HG03342 (cell line): ENCODE data around the gene IGFBP7.
"Not testable (repeated sequence)": the region's sequence is repeated elsewhere in the genome, so short reads cannot be mapped to it uniquely, and the experiment has no call there.

Experiments
- ATAC-seq: cut with Tn5 transposase; IDR thresholded peaks from one replicate; pipeline ENCODE4 v1.9.1; 2021; ENCODE audit warnings: mild to moderate bottlenecking, moderate library complexity; ENCODE audit not compliant: unreplicated experiment

The IGFBP7 gene

DNA sequence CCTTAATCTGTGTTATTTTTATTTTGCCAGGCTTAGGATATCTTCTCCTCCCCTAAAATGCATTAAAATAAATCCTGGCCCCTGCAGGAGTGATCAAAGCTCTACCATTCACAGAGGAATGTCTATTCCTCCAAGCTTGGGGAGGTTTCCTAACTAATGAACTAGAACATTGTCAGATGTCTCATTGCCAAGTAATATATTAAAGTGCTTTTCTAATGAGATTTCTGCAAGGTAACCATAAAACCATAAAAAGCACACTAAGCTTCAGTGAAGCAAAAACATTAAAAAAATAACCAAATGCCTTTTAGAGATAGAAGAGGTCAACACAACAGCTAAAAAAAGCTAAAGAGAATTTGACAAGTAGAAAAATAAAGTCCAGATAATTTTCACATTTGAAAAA is 34.8 kb downstream of the IGFBP7 start:
- no peak for ATAC-seq

DNA sequence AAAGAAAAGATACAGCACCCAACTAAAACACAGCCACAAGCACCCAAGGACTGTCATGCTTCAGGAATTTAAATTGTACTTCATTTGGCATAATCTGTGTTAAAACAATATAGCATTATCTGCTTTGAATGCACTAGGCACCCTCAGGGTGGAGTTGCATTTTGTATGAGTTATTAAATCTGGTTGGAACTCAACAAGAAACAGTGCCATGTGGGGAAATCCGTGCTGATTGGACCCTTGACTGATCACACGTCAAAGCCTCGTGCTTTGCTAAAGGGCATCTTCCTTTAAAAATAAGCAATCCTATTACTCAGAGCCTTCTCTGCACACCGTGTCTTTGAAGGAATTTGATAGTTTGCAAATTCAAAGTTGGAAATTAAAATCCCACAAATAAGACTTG is 35.4 kb downstream of the IGFBP7 start:
- no peak for ATAC-seq

DNA sequence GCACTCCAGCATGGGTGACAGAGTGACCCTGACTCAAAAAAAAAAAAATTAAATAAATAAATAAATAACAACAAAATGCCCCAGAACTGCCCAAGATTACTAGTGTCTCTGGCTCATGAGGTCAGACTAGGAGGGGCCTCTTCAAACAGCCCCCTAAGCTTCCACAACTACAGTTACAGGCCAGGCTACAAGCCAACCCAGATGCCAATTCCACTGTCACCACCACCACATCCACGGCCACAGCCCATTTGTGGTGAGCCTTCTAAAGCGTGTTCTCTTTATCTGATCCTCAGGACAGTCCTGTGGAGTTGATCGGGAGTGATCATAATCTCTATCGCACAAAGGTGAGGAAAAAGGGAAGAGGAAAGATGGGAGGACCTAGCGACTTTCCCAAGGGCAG is 36.6 kb downstream of the IGFBP7 start:
- no peak for ATAC-seq

DNA sequence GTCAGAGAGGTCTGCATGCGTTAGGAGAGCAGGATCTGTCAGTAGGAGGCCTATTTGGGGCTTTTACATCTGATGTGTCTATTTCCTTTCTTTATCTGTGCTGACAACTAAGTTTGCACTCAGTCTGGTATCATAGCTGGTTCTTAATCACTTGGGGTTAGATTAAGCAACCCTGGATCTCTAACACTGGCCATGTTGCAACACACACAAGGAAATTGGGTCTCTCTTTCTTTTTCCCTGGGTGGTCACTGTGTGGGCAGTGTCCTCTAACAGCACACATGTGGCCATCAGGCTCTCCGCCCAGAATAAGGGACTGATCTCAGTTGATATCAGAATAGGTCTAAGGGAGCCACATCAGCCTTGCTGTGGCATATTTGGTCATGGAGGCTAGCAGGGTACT is 38.9 kb downstream of the IGFBP7 start:
- ATAC-seq = no peak

DNA sequence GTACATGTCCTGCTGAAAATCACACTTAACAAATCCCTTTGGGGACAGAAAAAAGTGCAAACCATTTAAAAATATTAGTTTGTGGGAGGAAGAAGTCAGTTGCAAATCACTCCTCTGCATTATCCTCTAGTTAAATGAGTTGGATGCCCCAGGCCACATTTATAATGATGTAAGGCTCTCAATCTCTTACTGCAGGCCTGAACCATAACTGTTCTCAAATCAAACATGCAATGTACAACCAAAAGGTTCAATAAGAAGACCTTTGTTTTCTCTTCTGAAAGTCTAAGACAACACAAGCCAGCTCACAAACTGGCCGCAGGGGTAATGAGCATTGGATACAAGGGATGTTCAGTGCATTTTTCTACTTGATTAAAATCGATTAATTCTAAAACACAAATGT is 39.7 kb downstream of the IGFBP7 start:
- no peak for ATAC-seq

DNA sequence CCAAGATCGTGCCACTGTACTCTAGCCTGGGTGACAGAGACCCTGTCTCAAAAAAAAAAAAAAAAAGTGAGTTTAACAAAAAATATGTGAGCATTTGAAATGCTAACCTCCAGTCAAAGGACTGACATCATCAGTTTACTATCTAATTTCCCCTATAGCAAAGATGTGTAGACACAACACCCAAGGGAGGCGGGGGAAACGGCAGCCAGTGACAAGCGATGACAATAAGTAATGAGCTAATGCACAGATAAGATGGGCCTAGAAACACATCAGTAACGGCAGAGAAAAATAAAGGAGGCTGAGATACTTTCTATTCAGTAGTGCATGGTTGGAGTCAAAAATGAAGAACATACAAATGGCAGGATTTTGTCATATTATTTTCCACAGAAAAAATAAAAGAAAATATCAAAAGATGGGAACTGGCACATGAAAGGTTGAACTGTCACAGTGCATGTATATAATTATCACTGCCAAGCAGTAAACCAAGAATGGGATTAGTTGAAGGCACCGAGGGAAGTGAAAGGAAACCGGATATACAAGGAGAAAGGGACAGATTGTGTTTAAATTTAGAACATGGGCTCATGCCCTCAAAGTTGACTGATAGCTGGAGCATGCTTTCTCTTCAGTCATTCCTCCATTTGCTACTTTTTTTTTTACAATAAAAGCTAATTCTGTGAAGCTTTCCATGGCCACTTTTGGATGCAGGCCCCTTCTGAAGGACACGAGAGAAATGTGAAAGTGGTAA is 41.8 kb downstream of the IGFBP7 start:
- no peak for ATAC-seq

DNA sequence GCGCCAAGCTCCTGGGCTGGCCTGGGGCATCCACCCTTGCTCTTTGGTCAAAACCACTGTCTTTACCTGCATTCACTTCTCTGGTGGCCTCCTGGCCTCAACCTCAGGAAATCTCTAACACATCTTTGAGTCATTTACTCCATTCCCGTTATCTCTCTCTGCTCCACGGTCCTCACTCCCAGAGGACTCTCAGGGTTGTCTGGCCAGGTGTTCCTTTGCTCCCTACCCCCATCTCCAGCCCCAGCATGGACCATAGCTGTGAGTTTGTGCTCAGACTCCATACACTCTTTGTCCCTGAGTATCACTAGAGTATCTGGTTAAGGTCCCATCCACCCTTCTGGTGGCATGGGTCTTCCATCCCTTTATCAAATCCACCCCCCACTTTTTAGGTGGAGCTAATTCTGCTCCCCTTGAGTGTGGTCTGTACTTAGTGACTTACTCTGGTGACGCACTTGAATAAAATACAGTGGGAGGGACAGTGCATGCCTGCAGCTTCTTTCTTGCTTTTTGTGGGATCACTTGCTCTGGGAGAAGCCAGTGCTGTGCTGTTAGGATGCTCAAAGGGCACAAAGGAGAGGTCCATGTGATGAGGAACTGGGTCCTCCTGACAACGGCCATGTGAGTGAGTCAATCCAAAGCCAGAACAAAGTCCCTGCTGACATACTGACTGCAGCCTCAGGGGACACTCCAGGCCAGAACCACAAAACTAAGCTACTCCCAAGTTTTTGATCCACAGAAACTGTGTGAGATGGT is 44.3 kb downstream of the IGFBP7 start:
- no peak for ATAC-seq

DNA sequence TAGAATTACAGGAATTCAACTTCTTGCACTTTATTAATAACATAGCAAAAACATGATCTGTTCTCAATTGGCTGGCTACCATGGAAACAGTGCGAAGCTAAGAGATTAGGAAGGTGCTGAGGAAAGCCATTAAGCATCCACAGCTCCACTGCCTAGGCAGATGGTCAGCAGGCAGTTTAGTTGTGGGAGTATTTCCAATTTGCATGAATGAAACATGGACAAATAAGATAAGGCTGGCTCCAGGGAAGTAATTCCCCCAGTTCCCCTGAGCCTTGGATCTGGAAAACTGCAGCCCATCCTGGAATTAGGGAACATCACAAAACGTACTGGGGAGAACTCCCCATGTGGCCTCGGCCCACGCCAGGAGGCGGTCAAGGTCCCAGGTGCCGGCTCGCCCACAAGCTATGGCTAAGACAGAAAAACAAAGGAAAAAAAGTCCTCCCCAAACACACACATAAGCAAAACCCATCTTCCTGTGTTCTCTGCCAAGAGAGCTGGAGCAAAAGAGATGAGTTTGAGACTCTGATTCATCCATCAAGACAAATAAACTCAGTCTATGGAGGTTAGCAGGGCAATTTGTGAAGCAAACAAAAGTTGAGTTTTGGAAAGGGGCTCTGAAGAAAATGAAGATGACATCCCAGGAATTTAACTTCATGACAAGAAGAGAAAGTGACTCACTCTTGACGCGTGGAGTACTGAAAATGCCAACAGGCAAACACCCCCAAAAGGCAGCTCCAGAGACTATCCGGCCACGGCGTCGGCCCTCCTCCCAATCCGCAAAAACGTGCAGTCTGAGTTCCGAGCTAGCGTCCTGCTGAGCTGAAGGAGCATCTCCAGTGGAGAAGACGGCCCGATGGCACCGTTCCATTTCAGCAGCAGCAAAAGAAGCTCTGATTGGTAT is 45.1 kb downstream of the IGFBP7 start:
- no peak for ATAC-seq

DNA sequence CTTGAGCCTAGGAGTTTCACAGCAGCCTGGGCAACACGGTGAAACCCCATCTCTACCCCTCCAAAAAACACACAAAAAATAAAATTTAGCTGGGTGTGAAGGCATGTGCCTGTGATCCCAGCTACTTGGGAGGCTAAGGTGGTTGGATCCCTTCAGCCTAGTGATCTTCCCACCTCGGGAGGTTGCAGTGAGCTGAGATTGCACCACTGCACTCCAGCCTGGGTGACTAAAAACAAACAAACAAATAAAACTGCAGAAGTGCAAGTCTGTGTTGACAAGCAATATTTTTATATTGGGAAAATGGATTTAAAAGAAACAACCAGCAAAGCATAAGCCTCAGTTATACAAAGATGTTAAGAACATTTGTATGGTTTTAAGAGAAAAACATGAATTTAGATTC is 46.1 kb downstream of the IGFBP7 start:
- ATAC-seq = no peak

DNA sequence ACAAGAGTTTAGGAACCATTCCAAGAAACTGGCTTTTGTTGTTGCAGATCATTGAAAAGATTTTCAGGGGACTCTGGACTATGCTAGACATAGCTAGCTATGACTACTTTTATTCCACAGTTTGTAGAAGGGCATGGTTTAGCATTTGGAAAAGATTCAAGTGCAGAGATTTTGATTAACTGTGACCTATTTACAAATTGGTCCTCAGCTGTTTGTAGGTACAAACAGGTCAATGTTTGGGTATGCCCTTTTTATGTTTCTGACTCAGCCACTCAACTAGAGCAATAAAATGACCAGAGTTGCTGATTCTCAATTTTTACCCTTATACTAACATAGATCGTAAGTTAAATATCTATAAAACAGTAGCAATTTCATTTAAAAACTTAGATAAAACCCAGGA is 46.7 kb downstream of the IGFBP7 start:
- no peak for ATAC-seq

DNA sequence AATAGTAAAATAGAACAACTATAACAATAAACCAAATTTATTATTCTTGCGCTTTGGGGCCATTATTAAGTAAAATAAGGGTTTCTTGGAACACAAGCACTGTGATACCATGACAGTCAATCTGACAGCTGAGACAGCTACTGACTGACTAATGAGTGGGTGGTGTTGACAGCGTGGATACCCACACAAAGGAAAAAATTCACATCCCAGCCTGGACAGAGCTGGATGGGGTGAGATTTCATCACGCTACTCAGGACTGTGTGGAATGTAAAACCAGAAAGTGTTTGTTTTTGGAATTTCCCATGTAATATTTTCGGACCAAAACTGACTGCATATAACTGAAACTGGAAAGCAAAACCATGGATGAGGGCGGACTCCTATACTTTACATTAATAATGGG is 48.8 kb downstream of the IGFBP7 start:
- no peak for ATAC-seq

DNA sequence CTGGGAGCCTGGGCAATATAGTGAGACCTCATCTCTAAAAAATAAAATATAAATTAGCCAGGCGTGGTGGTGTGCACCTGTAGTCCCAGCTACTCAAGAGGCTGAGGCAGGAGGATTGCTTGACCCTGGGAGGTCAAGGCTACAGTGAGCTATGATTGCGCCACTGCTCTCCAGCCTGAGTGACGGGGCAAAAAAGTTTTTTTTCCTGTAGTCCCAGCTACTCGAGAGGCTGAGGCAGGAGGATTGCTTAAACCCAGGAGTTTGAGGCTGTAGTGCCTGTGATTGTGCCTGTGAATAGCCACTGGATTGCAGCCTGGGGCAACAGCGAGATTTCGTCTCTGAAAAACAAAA is 49.5 kb downstream of the IGFBP7 start:
- not testable (repeated sequence) for ATAC-seq

DNA sequence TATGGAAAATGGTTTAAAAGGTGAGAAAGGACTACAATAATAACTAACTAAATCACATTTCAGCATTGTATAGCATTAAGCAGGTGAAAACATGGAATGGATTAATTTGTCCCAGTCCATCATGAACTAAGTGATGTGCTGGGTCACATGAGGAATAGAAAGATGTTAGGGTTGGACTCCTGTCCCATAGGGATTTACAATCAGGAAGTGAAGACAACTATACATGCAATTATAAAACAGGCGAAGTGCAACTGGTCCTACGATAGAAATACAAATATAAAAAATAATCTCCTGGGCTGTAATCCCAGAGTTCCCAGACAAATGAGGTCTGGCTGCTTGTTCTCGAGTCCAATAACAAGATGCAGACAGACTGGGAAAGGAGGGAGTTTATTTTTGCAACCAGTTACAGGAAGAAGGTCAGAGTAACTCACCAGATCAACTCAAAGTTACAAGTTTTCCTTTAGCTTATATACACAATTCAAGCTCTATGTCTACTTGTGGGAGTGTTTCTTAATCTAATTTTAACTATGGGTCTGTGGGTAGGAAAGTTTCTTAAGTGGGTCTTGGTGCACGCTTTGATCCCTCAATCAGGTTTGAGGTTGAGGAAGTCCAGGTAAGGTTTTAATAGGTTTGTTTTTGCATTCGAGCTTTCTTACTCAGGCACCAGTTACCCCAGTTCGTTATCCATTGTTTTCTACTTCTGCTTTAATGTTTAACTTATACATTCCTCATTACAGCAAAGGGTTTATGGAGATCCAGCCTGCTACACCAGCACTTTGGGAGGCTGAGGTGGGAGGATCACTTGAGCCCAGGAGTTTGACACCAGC is 50.1 kb downstream of the IGFBP7 start:
- no peak for ATAC-seq

DNA sequence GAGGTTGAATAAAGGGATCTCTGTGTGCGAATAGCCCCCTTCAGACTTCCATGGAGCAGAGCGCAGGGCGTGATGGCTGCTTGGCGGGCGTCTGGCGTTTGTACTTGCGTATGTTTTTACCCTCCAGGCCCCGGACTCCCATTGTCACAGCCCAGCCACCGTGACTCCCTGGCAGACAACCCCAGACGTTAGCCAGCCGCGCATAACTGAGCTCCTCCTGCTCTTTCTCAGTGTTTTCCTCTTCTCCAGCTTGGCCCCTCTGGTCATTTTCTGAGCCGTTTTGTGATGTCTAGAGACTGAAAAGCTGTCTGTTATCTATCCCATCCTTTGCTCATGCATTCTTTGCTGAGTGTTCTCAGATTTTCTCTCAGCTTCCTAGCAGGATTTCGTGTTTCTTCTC is 54.3 kb downstream of the IGFBP7 start:
- ATAC-seq = no peak

DNA sequence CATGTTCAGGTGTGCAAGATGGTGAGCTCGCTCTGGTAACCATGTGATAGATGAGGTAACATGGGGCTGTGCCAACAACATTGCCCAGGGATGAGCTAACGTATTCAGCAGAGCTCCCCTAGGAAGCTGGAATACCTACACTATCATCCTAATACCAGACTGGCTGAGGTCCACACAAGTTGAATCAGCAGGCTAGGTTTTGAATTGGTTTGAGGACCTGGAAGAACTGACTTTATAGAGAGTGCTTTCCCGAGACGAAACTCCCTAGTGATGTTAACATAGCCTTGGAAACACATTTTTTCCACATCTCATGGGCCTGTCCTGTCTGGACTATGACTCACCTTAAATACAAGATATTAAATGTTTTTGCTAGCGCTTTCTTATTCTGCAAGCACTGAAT is 56.7 kb downstream of the IGFBP7 start:
- ATAC-seq = no peak

DNA sequence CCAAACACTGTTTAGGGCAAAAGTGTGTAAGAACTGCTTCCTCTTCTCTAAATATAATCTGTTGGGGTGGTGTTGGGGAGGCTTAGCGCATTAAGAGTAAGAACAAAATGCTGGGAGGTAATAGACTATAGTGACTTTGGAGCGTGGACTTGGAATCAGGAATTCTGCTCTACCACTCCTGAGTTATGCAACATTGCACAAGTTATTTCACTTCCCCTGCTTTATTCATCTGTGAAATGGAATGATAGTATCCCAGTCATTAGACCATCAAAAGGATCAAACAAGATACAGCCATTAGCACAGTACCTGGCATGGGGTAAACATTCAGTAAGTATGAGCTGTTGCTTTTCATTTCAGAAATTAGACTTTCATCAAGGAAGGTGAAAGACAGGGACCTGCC is 58.7 kb downstream of the IGFBP7 start:
- ATAC-seq = no peak

DNA sequence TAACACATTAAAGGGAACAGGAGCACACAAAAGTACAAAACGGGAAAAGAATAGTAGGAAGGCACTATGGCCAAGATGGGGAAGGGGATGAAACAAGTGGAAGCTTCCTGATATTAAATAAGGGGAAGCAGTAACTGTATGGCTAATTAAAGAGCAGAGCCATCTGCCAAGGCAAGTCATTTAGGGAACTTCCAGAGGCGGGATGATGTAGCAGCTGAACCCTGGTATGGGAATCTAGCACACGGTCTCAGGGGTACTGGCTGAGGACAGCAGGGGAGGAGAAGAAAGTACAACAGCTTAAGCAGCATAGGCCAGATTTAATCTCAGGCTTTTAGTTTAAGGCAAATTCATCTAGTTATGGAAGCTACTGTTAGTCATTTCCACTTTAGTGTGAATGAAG is 59.1 kb downstream of the IGFBP7 start:
- ATAC-seq = no peak

DNA sequence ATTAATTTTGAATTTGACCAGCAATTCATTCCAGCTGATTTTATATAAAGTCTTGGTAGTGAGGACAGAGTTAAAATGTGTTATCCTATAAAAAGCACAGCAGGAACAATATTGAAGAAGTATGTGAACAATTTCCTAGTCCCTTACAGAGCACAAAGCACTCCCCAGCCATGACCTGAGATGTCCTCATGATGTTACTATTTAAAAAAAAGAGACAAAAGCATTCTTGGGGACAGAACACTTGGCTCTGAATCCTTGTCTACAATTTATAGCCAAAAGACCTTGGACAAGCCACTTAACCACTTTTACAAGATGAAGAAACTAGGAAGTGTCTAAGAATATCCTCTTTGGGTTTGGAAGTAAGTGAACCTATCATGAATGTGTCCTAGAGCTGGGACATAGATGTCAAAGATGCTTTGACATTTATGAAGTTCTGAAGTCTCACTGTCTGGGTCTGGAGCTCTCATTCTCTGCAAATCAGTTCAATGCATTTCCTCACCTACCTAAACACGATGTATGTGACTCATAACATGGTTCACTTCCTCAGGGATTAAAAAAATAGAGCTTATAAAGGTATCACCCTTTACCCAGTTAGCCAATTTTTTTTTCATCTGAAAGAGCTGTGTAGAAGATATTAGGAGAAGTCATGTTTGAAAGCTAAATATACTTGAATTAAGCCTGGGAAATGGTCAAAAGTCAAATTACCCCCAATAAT is 61.4 kb downstream of the IGFBP7 start:
- no peak for ATAC-seq

DNA sequence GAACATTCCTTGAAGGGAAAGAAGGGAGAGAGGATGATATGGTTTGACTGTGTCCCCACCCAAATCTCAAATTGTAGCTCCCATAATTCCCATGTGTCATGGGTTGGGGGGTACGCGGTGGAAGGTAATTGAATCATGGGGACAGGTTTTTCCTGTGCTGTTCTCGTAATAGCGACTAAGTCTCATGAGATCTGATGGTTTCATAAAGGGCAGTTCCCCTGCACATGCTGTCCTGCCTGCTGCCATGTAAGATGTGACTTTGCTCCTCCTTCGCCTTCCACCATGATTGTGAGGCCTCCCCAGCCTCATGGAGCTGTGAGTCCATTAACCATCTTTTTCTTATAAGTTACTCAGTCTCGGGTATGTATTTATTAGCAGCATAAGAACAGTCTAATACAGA is 63.1 kb downstream of the IGFBP7 start:
- not testable (repeated sequence) for ATAC-seq

DNA sequence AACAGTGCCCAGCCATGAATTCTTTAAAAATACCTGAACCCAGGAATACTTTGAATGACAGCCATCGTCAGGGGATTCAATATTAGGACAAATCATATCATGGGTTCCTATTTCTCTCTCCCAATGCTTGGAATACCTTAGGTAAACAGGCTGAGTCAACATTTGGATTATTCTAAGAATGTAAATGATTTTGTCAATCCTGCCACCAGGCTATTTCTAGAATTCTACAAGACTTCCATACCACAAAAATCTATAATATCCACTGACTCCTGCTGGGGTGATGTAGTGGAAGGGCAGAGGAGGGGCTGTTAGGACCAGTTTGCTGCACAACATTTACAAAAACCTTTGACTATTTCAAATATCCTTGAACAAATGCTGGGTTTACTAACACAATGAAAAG is 65.2 kb downstream of the IGFBP7 start:
- ATAC-seq = no peak
